Mesenchymal stem cell (in vitro differentiated cells and primary cell): ENCODE results near the gene NBPF11. TPM values are rescaled to one million over a fixed set of nuclear protein-coding genes. Genes with fewer than 3 reads are reported as not detected.
A peak's percentile ranks its signal among the peaks of the same experiment; 100 is the strongest.
"Not testable (repeated sequence)": the region's sequence is repeated elsewhere in the genome, so short reads cannot be mapped to it uniquely, and the experiment has no call there.

ENCODE experiments used
- DNase-seq: peaks from one replicate; pipeline ENCODE4 v3.0.0-alpha.2; 2013
- H2AFZ ChIP-seq: one replicate; pipeline ENCODE4 v1.6.1; 2013; ENCODE audit warnings: low read depth, mild to moderate bottlenecking, control low read depth, inconsistent platforms, low read length, moderate library complexity
- H2AK5ac ChIP-seq: 2 replicates; pipeline ENCODE4 v1.6.1; 2013; ENCODE audit warnings: low read length, moderate library complexity, mild to moderate bottlenecking, inconsistent platforms; ENCODE audit not compliant: severe bottlenecking
- H2BK120ac ChIP-seq: one replicate; pipeline ENCODE4 v1.6.1; 2013; ENCODE audit warnings: low read depth, mild to moderate bottlenecking, inconsistent platforms, low read length, moderate library complexity
- H2BK12ac ChIP-seq, 2 experiments: one replicate each; pipeline ENCODE4 v1.6.1; 2013; ENCODE audit warnings: inconsistent platforms in 2 of 2, low read length in 2 of 2, mild to moderate bottlenecking in 2 of 2, moderate library complexity in 2 of 2, control low read depth in 1 of 2
- H2BK15ac ChIP-seq: one replicate; pipeline ENCODE4 v1.6.1; 2013; ENCODE audit warnings: mild to moderate bottlenecking, low read depth, inconsistent platforms; ENCODE audit not compliant: poor library complexity, severe bottlenecking
- H2BK5ac ChIP-seq: 2 replicates; pipeline ENCODE4 v1.6.1; 2013; ENCODE audit warnings: low read depth, mild to moderate bottlenecking, low read length, control low read depth, inconsistent platforms; ENCODE audit not compliant: poor library complexity, severe bottlenecking
- H3K14ac ChIP-seq, 2 experiments: one replicate each; pipeline ENCODE4 v1.6.1; 2013; ENCODE audit warnings: inconsistent platforms in 2 of 2, low read length in 2 of 2, control low read depth in 1 of 2, mild to moderate bottlenecking in 1 of 2, moderate library complexity in 1 of 2
- H3K18ac ChIP-seq, 2 experiments: one replicate each; pipeline ENCODE4 v1.6.1; 2013; ENCODE audit warnings: inconsistent platforms in 2 of 2, low read length in 2 of 2, control low read depth in 1 of 2, low read depth in 1 of 2, mild to moderate bottlenecking in 1 of 2
- H3K23ac ChIP-seq, 2 experiments: one replicate each; pipeline ENCODE4 v1.6.1; 2013; ENCODE audit warnings: inconsistent platforms in 2 of 2, low read length in 2 of 2, mild to moderate bottlenecking in 2 of 2, moderate library complexity in 2 of 2, control low read depth in 1 of 2
- H3K27ac ChIP-seq: 2 replicates; pipeline ENCODE4 v1.5.1; 2013; ENCODE audit warnings: mild to moderate bottlenecking, moderate library complexity, low read length, control low read depth, inconsistent platforms; ENCODE audit not compliant: poor library complexity, severe bottlenecking
- H3K27me3 ChIP-seq, 2 experiments: 2 replicates each; pipeline versions ENCODE4 v1.6.1 to v1.7.0; 2013; ENCODE audit warnings: low read length in 2 of 2, mild to moderate bottlenecking in 2 of 2, moderate library complexity in 2 of 2, control low read depth in 1 of 2, inconsistent platforms in 1 of 2; ENCODE audit not compliant: control insufficient read depth in 1 of 2, insufficient read depth in 1 of 2
- H3K36me3 ChIP-seq, 2 experiments: 2 replicates each; pipeline versions ENCODE4 v1.6.1 to v1.7.0; 2013; ENCODE audit warnings: low read length in 2 of 2, control low read depth in 1 of 2, inconsistent platforms in 1 of 2, low read depth in 1 of 2, mild to moderate bottlenecking in 1 of 2; ENCODE audit not compliant: insufficient read depth in 2 of 2, control insufficient read depth in 1 of 2
- H3K4ac ChIP-seq, 2 experiments: one replicate each; pipeline ENCODE4 v1.6.1; 2013; ENCODE audit warnings: inconsistent platforms in 2 of 2, low read length in 2 of 2, mild to moderate bottlenecking in 2 of 2, moderate library complexity in 2 of 2, control low read depth in 1 of 2, low read depth in 1 of 2
- H3K4me1 ChIP-seq: 2 replicates; pipeline ENCODE4 v1.6.1; 2013; ENCODE audit warnings: low read depth, low read length, control low read depth; ENCODE audit not compliant: control insufficient read depth, insufficient read depth
- H3K4me2 ChIP-seq: 2 replicates; pipeline ENCODE4 v1.6.1; 2013; ENCODE audit warnings: low read length, mild to moderate bottlenecking, inconsistent platforms; ENCODE audit not compliant: poor library complexity, severe bottlenecking
- H3K4me3 ChIP-seq, 2 experiments: 2 replicates each; pipeline versions ENCODE4 v1.5.1 to v1.7.0; 2013; ENCODE audit warnings: low read length in 2 of 2, mild to moderate bottlenecking in 2 of 2, control low read depth in 1 of 2, low read depth in 1 of 2; ENCODE audit not compliant: insufficient read depth in 1 of 2
- H3K79me1 ChIP-seq: replicated peaks from 2 replicates; pipeline ENCODE4 v1.6.1; 2013; ENCODE audit warnings: mild to moderate bottlenecking, control low read depth, low read length, inconsistent platforms; ENCODE audit not compliant: poor library complexity, severe bottlenecking
- H3K9ac ChIP-seq: 2 replicates; pipeline ENCODE4 v1.7.0; 2013; ENCODE audit warnings: mild to moderate bottlenecking, low read length, moderate library complexity
- H3K9me3 ChIP-seq: 2 replicates; pipeline ENCODE4 v1.7.0; 2013; ENCODE audit warnings: mild to moderate bottlenecking, low read length; ENCODE audit not compliant: control insufficient read depth
- H4K8ac ChIP-seq: one replicate; pipeline ENCODE4 v1.6.1; 2013; ENCODE audit warnings: inconsistent platforms, mild to moderate bottlenecking, low read length, moderate library complexity
- H4K91ac ChIP-seq: one replicate; pipeline ENCODE4 v1.6.1; 2013; ENCODE audit warnings: mild to moderate bottlenecking, low read length, inconsistent platforms
- WGBS: methylation state at CpG from one replicate; pipeline ENCODE4 v1.1.7; 2013; ENCODE audit warnings: mixed read lengths; 5-methylcytosine and 5-hydroxymethylcytosine counted together
- polyA plus RNA-seq, 2 experiments: library from polyadenylated mRNA; stranded (reverse); fragments of 200-250 nt; gene quantifications; one replicate each; pipeline ENCODE4 v1.2.3, GENCODE V29; 2013

NBPF11 gene, protein sequence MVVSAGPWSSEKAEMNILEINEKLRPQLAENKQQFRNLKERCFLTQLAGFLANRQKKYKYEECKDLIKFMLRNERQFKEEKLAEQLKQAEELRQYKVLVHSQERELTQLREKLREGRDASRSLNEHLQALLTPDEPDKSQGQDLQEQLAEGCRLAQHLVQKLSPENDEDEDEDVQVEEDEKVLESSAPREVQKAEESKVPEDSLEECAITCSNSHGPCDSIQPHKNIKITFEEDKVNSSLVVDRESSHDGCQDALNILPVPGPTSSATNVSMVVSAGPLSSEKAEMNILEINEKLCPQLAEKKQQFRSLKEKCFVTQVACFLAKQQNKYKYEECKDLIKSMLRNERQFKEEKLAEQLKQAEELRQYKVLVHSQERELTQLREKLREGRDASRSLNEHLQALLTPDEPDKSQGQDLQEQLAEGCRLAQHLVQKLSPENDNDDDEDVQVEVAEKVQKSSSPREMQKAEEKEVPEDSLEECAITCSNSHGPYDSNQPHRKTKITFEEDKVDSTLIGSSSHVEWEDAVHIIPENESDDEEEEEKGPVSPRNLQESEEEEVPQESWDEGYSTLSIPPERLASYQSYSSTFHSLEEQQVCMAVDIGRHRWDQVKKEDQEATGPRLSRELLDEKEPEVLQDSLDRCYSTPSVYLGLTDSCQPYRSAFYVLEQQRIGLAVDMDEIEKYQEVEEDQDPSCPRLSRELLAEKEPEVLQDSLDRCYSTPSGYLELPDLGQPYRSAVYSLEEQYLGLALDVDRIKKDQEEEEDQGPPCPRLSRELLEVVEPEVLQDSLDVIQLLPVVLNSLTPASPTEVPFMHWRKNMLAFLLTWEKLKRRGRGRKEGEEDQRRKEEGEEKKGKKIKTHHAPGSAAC
- polyA plus RNA-seq (2013, experiment 1 of 2), result 3.8 TPM
- 3.4 TPM for polyA plus RNA-seq (2013, experiment 2 of 2)

DNA sequence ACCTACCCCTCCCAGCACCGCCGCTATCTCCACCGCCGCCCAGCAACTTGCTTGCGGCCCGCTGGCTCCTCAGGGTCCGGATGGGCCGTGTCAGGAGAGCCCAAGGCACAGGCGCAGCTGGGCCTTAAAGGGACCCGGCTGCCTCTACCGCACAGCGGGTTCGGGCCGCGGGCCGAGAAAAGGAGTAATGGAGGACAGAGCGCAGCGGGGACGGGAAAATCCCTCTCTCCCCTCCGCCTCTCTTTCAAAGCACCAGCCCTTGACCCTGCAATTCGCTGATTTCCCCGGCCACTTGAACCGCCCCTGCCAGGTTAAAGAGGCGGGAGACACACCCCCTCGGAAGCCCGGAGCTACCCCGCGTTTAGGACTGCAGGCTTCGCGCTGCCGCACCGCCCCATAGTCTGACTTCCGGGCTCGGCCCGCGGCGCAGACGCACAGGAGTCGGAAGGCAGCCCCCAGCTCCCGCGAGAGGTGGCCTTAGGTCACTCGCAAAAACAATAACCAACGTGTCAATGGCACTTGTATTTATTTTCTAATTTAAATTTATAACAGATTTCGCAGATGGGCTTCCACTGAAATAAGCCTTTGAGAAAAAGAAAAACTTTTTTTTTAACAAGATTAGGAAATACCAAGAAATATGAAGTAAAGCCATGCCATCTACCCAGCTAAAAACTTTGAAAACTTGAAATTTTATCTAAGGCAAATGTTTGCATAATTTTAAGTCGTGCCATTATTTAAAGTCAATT lies at the start of gene NBPF11:
Gene NBPF11, minus strand, starts transcription at position 371 of the 746 bp plus-strand sequence. CDS start 25,278 bp downstream, outside the sequence.
- not testable (repeated sequence) for H3K36me3 ChIP-seq, H4K8ac ChIP-seq, H2BK120ac ChIP-seq, H3K4ac ChIP-seq, H2BK15ac ChIP-seq, H4K91ac ChIP-seq, H3K9me3 ChIP-seq, H3K79me1 ChIP-seq, H2AK5ac ChIP-seq, H3K23ac ChIP-seq, H3K27me3 ChIP-seq, H3K4me1 ChIP-seq, H3K14ac ChIP-seq, H2BK5ac ChIP-seq, H2BK12ac ChIP-seq
- Histone ChIP-seq H2AFZ (peak within 1 kb of the TSS; percentile 71), H3K18ac (peak within 1 kb of the TSS in 1 of 2 experiments; percentile 52), H3K4me3 (peak within 1 kb of the TSS; percentile 65 to 80), H3K4me2 (peak within 1 kb of the TSS; percentile 80), H3K9ac (peak within 1 kb of the TSS; percentile 84), H3K27ac (peak within 1 kb of the TSS; percentile 64)
- peak; percentile 86 for DNase-seq
- 1% methylated on average over 27 of the region's 45 CpGs for WGBS

GRCh38 chr1:148197396-148197795 lies 45.3 kb upstream of the NBPF11 start:
- H3K18ac ChIP-seq, H3K4me3 ChIP-seq, H3K36me3 ChIP-seq, H2AK5ac ChIP-seq, H3K27ac ChIP-seq, H4K8ac ChIP-seq, H3K14ac ChIP-seq, H3K9me3 ChIP-seq, H3K23ac ChIP-seq, H4K91ac ChIP-seq, H3K4me2 ChIP-seq, H2BK120ac ChIP-seq, H3K27me3 ChIP-seq, DNase-seq, H3K4me1 ChIP-seq, H2BK12ac ChIP-seq, H3K4ac ChIP-seq, H3K79me1 ChIP-seq, H2BK15ac ChIP-seq, H2AFZ ChIP-seq, H3K9ac ChIP-seq, H2BK5ac ChIP-seq: not testable (repeated sequence)
- WGBS, result no CpG with 5 or more reads among the region's 3 CpGs

DNA sequence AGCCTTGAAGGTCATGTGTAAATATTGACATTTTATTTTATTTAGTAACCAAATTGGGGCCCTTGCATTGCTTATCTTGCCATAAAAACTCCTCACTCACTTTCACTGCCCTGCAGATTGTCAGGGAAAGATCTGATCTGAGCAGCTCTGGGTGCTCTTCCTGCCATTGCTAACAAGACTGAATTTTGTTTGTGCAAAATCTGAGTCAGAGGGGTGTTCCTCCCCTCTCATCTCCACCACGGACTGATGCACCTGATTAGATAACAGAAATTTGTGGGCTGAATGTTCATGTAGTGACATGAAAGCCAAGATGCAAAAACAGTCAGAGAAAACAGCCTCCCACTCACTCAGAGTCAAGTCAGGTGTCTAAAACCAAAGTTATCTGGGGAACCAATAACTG lies 44.9 kb upstream of the NBPF11 start:
- no CpG with 5 or more reads among the region's 1 CpG for whole genome bisulfite sequencing
- H3K27me3 ChIP-seq, H3K9ac ChIP-seq, H3K18ac ChIP-seq, H2BK120ac ChIP-seq, H4K8ac ChIP-seq, H3K23ac ChIP-seq, H4K91ac ChIP-seq, H2AFZ ChIP-seq, H3K9me3 ChIP-seq, H3K4me3 ChIP-seq, H3K36me3 ChIP-seq, H3K4me1 ChIP-seq, H3K4ac ChIP-seq, H2AK5ac ChIP-seq, H2BK5ac ChIP-seq, H3K27ac ChIP-seq, H3K4me2 ChIP-seq, DNase-seq, H3K14ac ChIP-seq, H2BK15ac ChIP-seq, H3K79me1 ChIP-seq, H2BK12ac ChIP-seq: not testable (repeated sequence)
